Lower leg skin (tissue), 4 donors: ENCODE data around the gene PCDHA9. TPM values are rescaled to one million over a fixed set of nuclear protein-coding genes. Genes with fewer than 3 reads are reported as not detected.
"Not testable (repeated sequence)": the region's sequence is repeated elsewhere in the genome, so short reads cannot be mapped to it uniquely, and the experiment has no call there.

Experiments
- DNase-seq, 2 donors: peaks; one replicate each; pipeline ENCODE4 v3.0.0-alpha.2; 2019; ENCODE audit warnings: low spot score in 2 of 2
- H3K4me3 ChIP-seq: fragments of 200-600 bp; sonication (generic); 2 replicates; pipeline ENCODE4 v1.5.1; 2017; ENCODE audit warnings: mild to moderate bottlenecking, low read depth; ENCODE audit not compliant: poor library complexity, severe bottlenecking
- POLR2A ChIP-seq, 2 donors: fragments of 450-650 bp; IDR thresholded peaks; one replicate each; pipeline ENCODE4 v1.6.1; 2016 to 2017; ENCODE audit warnings: antibody characterized with exemption in 2 of 2, mild to moderate bottlenecking in 1 of 2, moderate library complexity in 1 of 2
- WGBS, 2 donors: methylation state at CpG; one replicate each; pipeline ENCODE4 v1.1.5; 2018; 5-methylcytosine and 5-hydroxymethylcytosine counted together
- intact Hi-C: fragments of 100-400 bp; cut with DNase I; formaldehyde crosslinking; loops from one replicate; pipeline ENCODE4 v1.15.0; 2023; ENCODE audit warnings: low total_unique reads
- total RNA-seq, 4 donors: library from RNA; depleted of rRNA; stranded (reverse); fragments of >200 nt; gene quantifications; one replicate each; pipeline ENCODE4 v1.1.0, GENCODE V29; 2016
- TF ChIP-seq, protein P1 (sequence below), 3 donors: fragments of 450-650 bp; IDR thresholded peaks; one replicate each; pipeline ENCODE4 v1.5.1; 2016; ENCODE audit warnings: antibody characterized with exemption in 3 of 3, mild to moderate bottlenecking in 3 of 3, moderate library complexity in 2 of 3

The PCDHA9 gene
- total RNA-seq, 4 donors from 2014 or later: 0.06 to 0.07 TPM; not detected in 2

DNA sequence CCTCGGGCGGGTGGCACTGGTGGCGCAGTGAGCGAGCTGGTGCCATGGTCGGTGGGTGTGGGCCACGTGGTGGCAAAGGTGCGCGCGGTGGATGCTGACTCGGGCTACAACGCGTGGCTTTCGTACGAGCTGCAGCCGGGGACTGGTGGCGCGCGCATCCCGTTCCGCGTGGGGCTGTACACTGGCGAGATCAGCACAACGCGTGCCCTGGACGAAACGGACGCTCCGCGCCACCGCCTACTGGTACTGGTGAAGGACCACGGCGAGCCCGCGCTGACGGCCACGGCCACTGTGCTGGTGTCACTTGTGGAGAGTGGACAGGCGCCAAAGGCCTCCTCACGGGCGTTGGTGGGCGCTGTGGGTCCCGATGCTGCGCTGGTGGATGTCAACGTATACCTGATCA is 39.3 kb upstream of the PCDHA9 start:
- no peak for TF ChIP-seq POLR2A (IDR thresholded peaks at IDR 0.05)
- TF ChIP-seq, protein P1, sequence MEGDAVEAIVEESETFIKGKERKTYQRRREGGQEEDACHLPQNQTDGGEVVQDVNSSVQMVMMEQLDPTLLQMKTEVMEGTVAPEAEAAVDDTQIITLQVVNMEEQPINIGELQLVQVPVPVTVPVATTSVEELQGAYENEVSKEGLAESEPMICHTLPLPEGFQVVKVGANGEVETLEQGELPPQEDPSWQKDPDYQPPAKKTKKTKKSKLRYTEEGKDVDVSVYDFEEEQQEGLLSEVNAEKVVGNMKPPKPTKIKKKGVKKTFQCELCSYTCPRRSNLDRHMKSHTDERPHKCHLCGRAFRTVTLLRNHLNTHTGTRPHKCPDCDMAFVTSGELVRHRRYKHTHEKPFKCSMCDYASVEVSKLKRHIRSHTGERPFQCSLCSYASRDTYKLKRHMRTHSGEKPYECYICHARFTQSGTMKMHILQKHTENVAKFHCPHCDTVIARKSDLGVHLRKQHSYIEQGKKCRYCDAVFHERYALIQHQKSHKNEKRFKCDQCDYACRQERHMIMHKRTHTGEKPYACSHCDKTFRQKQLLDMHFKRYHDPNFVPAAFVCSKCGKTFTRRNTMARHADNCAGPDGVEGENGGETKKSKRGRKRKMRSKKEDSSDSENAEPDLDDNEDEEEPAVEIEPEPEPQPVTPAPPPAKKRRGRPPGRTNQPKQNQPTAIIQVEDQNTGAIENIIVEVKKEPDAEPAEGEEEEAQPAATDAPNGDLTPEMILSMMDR (IDR thresholded peaks at IDR 0.05): no peak
- DNase-seq: no peak
- 66 to 76% methylated on average over 37 to 42 of the region's 43 CpGs for WGBS, 2 donors

GRCh38 chr5:140821375-140822280 is 26.6 kb upstream of the PCDHA9 start, which contains the start of gene PCDHA5:
Gene PCDHA5, plus strand, starts transcription at chr5:140821613.
- 33 to 35% methylated on average over 39 of the region's 39 CpGs for WGBS, 2 donors
- no peak for DNase-seq
- intact Hi-C loops: no loop called here
- TF ChIP-seq, protein P1 (IDR thresholded peaks at IDR 0.05): no peak
- no peak for TF ChIP-seq POLR2A (IDR thresholded peaks at IDR 0.05)
- no peak within 1 kb of the TSS for H3K4me3 ChIP-seq

More for the DNA sequence above, 39.3 kb upstream of the PCDHA9 start:
- H3K4me3 ChIP-seq: no peak overlapping the region
- intact Hi-C loops: no loop called here

DNA sequence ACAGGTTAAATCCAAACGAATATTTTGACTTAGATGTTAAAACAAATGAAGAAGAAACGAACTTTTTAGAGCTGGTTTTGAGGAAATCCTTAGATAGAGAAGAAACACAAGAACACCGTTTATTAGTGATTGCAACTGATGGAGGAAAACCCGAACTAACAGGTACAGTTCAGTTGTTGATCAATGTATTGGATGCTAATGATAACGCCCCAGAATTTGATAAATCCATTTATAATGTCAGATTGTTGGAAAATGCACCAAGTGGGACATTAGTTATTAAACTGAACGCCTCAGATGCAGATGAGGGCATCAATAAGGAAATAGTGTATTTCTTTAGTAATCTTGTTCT is 25.9 kb upstream of the PCDHA9 start:
- 25 to 26% methylated on average over 6 of the region's 6 CpGs for WGBS, 2 donors
- DNase-seq: no peak
- intact Hi-C loops: no loop called here
- TF ChIP-seq, protein P1 (IDR thresholded peaks at IDR 0.05): no peak
- TF ChIP-seq POLR2A (IDR thresholded peaks at IDR 0.05): no peak
- H3K4me3 ChIP-seq: no peak overlapping the region

DNA sequence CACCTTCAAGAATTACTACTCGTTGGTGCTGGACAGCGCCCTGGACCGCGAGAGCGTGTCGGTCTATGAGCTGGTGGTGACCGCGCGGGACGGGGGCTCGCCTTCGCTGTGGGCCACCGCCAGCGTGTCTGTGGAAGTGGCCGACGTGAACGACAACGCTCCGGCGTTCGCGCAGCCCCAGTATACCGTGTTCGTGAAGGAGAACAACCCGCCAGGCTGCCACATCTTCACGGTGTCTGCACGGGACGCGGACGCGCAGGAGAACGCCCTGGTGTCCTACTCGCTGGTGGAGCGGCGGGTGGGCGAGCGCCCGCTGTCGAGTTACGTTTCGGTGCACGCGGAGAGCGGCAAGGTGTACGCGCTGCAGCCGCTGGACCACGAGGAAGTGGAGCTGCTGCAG is 25.2 kb upstream of the PCDHA9 start:
- WGBS, 2 donors: 62 to 63% methylated on average over 38 to 47 of the region's 48 CpGs
- DNase-seq, H3K4me3 ChIP-seq, intact Hi-C loops: not testable (repeated sequence)

GRCh38 chr5:140823475-140823874 is 24.7 kb upstream of the PCDHA9 start:
- no peak for DNase-seq
- 64 to 68% methylated on average over 5 to 32 of the region's 38 CpGs for WGBS, 2 donors
- no peak overlapping the region for H3K4me3 ChIP-seq
- intact Hi-C loops: no loop called here
- TF ChIP-seq, protein P1 (IDR thresholded peaks at IDR 0.05): no peak
- TF ChIP-seq POLR2A (IDR thresholded peaks at IDR 0.05): no peak

- intact Hi-C loops: no loop called here
- TF ChIP-seq, protein P1 (IDR thresholded peaks at IDR 0.05): no peak
- no peak for TF ChIP-seq POLR2A (IDR thresholded peaks at IDR 0.05)
- no peak within 1 kb of the TSS for H3K4me3 ChIP-seq
- 20 to 22% methylated on average over 27 of the region's 27 CpGs for WGBS, 2 donors
- DNase-seq: no peak
Observed at GRCh38 chr5:140827704-140828361, 20.3 kb upstream of the PCDHA9 start, which contains the start of gene PCDHA6. Gene PCDHA6, plus strand, starts transcription at chr5:140827960. Its CDS starts 132 bp downstream, at chr5:140828092.
